Astrocyte of the spinal cord (primary cell): ENCODE measurements around the gene ACP5.

ENCODE experiments used
- DNase-seq: peaks from one replicate; pipeline ENCODE4 v3.0.0; 2011; ENCODE audit warnings: low read depth, low spot score
- H3K4me3 ChIP-seq: 2 replicates; pipeline ENCODE4 v1.5.1; 2011; ENCODE audit warnings: low read depth, mild to moderate bottlenecking, low read length, moderate library complexity
- in situ Hi-C: cut with HindIII; loops from 2 replicates; pipeline ENCODE4 v1.10.0; 2017; ENCODE audit warnings: low sequenced_read_pairs
- TF ChIP-seq, protein P1 (sequence below): IDR thresholded peaks from 2 replicates; pipeline ENCODE4 v1.5.1; 2012; ENCODE audit warnings: low read depth, mild to moderate bottlenecking, low read length, inconsistent platforms

The ACP5 gene

DNA sequence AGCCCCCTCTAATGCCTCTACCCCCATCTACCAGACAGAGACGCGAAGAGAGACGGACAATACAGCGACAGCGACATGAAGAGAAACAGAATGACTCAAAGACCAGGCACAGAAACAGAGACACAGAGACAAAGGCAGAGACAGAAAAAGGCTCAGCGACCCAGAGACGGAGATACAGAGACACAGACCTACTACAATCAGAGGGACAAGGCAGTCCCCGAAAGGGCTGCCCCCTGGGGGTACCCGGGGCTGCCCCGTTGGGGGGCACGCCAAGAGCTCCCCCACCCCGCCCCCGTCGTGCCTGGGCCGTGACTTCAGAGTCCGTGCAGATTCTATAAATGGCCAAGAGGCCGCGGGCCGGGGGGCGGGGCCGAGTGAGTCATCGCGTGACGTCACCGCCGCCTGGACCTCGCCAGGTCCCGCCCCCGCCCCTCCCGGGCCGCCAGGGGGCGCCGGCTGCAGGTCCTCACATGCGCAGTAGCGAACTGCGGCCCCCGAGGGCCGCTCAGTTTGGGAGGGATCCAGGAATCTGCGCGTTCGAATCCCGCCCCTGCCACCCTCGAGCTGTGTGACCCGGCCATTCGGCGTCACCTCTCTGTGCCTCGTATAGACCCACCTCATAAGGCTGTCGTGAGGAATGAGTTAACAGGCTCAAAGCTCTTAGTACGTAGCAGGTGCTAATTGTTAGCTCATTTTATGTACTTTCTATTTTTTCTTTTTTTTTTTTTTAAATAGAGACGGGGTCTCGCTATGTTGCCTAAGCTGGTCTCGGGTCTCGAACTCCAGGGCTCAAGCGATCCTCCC lies 41.5 kb downstream of the ACP5 start:
- H3K4me3 ChIP-seq: peak overlapping the region; percentile 31
- TF ChIP-seq, protein P1, sequence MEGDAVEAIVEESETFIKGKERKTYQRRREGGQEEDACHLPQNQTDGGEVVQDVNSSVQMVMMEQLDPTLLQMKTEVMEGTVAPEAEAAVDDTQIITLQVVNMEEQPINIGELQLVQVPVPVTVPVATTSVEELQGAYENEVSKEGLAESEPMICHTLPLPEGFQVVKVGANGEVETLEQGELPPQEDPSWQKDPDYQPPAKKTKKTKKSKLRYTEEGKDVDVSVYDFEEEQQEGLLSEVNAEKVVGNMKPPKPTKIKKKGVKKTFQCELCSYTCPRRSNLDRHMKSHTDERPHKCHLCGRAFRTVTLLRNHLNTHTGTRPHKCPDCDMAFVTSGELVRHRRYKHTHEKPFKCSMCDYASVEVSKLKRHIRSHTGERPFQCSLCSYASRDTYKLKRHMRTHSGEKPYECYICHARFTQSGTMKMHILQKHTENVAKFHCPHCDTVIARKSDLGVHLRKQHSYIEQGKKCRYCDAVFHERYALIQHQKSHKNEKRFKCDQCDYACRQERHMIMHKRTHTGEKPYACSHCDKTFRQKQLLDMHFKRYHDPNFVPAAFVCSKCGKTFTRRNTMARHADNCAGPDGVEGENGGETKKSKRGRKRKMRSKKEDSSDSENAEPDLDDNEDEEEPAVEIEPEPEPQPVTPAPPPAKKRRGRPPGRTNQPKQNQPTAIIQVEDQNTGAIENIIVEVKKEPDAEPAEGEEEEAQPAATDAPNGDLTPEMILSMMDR: peak; percentile 75
- in situ Hi-C loops: no loop called here
- DNase-seq: peak; percentile 92

GRCh38 chr19:11534948-11535347 lies 42.5 kb downstream of the ACP5 start:
- TF ChIP-seq, protein P1: no peak
- in situ Hi-C loops: no loop called here
- H3K4me3 ChIP-seq: no peak overlapping the region
- no peak for DNase-seq

DNA sequence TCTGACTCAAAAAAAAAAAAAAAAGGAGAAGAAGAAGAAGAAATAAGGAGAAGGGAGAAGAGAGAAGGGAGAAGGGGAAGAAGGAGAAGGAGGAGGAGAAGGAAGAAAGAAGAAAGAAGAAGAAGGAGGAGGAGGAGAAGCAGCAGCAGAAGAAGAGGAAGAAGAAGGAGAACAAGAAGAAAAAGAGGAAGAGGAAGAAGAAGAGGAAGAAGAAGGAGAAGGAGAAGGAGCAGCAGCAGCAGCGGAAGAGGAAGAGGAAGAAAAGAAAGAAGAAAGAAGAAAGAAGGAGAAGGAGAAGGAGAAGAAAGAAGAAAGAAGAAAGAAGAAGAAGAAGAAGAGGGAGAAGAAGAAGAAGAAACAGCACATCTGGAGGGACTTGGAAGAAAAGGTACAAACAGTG lies 42.9 kb downstream of the ACP5 start:
- no peak overlapping the region for H3K4me3 ChIP-seq
- DNase-seq: no peak
- TF ChIP-seq, protein P1: no peak
- in situ Hi-C loops: no loop called here

DNA sequence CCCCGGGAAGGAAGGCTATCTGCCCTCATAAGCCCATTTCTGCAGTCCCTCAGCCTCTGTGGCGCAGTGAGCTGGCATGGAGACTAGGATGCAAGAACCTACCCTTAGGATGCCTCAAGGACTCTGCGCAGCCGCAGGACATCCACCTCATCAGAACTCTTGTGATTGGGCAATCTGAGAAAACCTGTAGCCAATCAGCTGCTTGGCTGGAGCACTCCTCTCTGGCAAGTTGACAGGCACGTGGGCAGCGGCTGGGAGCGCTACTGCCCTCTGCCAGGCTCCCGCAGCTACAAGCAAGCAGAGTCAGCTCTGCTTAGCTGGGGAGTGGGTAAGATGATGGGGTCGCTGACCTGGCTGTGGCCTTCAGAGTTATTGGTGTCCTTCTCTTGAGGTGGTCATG lies 47.0 kb downstream of the ACP5 start:
- peak; percentile 69 for DNase-seq
- no peak overlapping the region for H3K4me3 ChIP-seq
- in situ Hi-C loops: no loop called here
- TF ChIP-seq, protein P1: peak; percentile 31

DNA sequence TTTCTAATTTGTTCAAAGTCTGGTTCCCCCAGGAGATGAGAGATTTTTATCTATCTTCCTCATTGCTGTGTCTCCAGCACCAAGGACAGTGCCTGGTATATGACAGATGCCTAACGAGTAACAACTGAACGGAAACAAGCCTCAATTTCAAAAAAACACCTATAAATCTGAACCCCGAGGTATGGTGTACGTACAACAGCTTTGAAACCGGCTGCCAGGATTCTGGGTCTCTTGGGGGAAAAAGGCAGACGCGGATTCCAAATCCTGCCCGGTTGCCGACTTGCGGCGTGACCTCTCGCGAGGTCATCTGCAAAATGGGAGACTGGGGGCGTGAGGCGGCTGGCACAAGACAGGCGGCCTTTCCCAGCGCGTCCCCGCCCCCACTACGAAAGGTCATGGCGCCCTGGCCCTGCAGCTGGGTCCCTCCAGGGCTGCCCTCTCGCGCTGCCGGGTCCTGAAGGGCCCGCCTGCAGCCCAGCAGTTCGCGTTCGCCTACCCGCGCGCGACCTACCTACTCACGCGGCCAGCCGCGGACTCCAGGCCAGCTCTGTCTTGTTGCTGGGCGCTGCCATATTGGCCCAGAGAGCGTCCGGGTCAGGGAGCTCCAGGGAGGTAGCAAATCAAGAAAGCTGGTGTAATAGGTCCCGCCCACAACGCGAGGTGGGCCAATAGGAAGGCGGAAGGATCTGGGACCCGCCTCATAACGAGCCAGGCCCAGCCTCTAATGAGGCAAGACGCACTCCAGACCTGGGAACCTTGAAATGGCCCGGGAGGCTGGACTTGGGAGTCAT lies 48.7 kb downstream of the ACP5 start, which contains the start of gene ECSIT:
Gene ECSIT, minus strand, starts transcription at position 584 of the 791 bp plus-strand sequence. CDS start 9,964 bp downstream, outside the sequence.
- DNase-seq: peak; percentile 99
- TF ChIP-seq, protein P1: no peak
- in situ Hi-C loops: no loop called here
- H3K4me3 ChIP-seq: peak within 1 kb of the TSS; percentile 82
